Muscle layer of colon (tissue), 2 donors: ENCODE measurements around the gene MCF2L.
"Not testable (repeated sequence)": the region's sequence is repeated elsewhere in the genome, so short reads cannot be mapped to it uniquely, and the experiment has no call there.

Experiments
- H3K27ac ChIP-seq: one replicate; pipeline ENCODE4 v1.7.0; 2013; ENCODE audit warnings: low read depth, mild to moderate bottlenecking, low read length, moderate library complexity
- H3K27me3 ChIP-seq, 2 donors: one replicate each; pipeline ENCODE4 v1.7.0; 2013; ENCODE audit warnings: low read length in 2 of 2, mild to moderate bottlenecking in 2 of 2; ENCODE audit not compliant: insufficient read depth in 2 of 2, control insufficient read depth in 1 of 2
- H3K36me3 ChIP-seq: one replicate; pipeline ENCODE4 v1.7.0; 2013; ENCODE audit warnings: mild to moderate bottlenecking, low read length; ENCODE audit not compliant: insufficient read depth
- H3K4me1 ChIP-seq: one replicate; pipeline ENCODE4 v1.7.0; 2013; ENCODE audit warnings: mild to moderate bottlenecking, low read length; ENCODE audit not compliant: insufficient read depth
- H3K4me3 ChIP-seq, 2 donors: one replicate each; pipeline ENCODE4 v1.7.0; 2013; ENCODE audit warnings: low read length in 2 of 2, low read depth in 1 of 2, mild to moderate bottlenecking in 1 of 2, moderate library complexity in 1 of 2
- H3K9ac ChIP-seq: one replicate; pipeline ENCODE4 v1.7.0; 2013; ENCODE audit warnings: low read length
- H3K9me3 ChIP-seq: one replicate; pipeline ENCODE4 v1.7.0; 2013; ENCODE audit warnings: mild to moderate bottlenecking, low read length
- donor health status: abdominal sarcoma.
- donor health status: Adenocarcinoma of cecum.

The MCF2L gene

DNA sequence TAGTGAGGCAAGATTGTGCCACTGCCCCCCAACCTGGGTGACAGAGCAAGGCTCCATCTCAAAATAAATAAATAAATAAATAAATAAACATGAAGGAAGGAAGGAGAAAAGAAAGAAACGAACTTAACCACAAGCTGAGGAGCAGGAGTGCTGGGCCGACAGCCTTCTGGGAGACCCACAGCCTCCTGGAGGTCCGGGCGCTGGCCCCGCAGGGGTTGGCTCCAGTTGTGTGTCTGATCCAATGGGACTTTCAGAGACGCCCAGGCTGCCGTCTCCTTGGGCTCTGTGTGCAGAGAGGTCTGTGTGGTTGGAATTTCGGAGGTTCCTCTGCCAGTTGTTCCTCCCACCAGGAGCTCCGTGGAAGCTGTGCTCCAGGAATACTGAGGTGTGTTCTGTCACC, 36.0 kb upstream of the MCF2L start:
- H3K27me3 ChIP-seq = peaks cover 0 to 19% of the 10 kb centered on the region in 2 donors
- H3K9ac ChIP-seq = no peak overlapping the region
- H3K27ac ChIP-seq = no peak overlapping the region

DNA sequence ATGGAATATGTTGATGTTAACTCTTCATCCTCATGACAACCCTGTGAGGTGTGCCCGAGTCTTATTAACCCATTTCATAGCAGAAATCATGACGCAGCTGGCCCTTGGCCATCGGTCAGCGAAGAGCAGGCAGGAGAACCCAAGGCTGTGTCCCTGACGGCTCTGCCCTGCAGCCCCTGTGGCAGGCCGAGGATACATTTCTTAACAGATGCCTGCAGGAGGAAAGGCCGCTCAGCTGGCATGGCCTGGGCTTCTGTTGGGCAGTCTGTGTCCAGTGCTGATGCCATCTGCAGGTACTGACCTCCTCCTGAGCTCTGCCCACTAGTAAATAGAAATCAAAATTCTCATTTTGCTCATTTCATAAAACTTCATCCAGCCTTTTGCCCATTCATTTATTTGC, 35.4 kb upstream of the MCF2L start:
- H3K27me3 ChIP-seq = peaks cover 0 to 19% of the 10 kb centered on the region in 2 donors
- H3K4me3 ChIP-seq = no peak overlapping the region
- H3K9ac ChIP-seq = no peak overlapping the region
- peaks cover 5% of the 10 kb centered on the region for H3K4me1 ChIP-seq
- no peaks in the 10 kb centered on the region for H3K36me3 ChIP-seq
- H3K9me3 ChIP-seq = no peaks in the 10 kb centered on the region
- H3K27ac ChIP-seq = no peak overlapping the region

More for the DNA sequence above, 36.0 kb upstream of the MCF2L start:
- Histone ChIP-seq H3K9me3 (no peaks in the 10 kb centered on the region), H3K4me1 (peaks cover 5% of the 10 kb centered on the region), H3K36me3 (no peaks in the 10 kb centered on the region), H3K4me3 (no peak overlapping the region)

DNA sequence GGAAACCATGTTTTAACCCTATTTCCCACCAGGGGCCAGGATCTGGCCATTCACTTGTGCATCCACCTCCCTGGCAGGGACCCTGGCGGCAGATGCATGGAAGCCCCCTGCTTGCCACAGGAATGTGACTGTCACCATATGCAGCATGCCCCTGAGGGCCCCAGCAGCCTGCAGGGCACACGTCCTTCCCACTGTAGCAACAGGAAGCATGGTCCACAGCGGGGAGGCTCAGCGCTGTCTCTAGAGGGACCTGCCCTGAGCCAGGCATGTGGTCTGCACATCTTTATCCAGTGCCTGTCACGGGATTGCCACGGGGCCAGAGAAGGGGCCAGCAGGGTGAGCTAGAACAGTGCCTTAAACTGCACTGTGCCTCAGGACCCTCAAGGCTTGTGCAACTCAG, 34.9 kb upstream of the MCF2L start:
- Histone ChIP-seq H3K9ac (no peak overlapping the region), H3K27me3 (peaks cover 0 to 19% of the 10 kb centered on the region in 2 donors), H3K9me3 (no peaks in the 10 kb centered on the region), H3K4me3 (no peak overlapping the region), H3K4me1 (peaks cover 5% of the 10 kb centered on the region), H3K27ac (no peak overlapping the region), H3K36me3 (no peaks in the 10 kb centered on the region)

DNA sequence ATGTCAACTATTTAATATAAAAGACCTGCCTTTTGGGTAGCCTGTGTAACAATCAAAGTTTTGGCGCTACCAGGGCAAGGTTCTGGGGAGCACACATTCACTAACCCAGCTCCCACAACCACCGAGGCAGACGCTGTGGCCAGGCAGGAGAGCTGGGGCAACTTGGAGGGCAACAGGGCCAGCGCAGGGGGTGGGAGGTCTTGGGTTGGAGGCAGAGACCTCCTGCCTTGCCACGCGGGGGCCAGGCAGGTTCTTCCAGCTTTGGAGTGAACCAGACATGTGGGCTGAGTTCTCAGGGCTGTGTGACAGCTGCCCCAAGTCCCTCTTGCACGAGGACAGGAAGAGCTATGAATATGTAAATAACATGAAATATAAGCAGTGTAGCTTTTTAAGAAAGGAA, 30.3 kb upstream of the MCF2L start:
- H3K36me3 ChIP-seq = no peaks in the 10 kb centered on the region
- H3K4me1 ChIP-seq = no peaks in the 10 kb centered on the region
- H3K9me3 ChIP-seq = no peaks in the 10 kb centered on the region
- peaks cover 0 to 2% of the 10 kb centered on the region in 2 donors for H3K27me3 ChIP-seq
- no peak overlapping the region for H3K4me3 ChIP-seq
- H3K9ac ChIP-seq = no peak overlapping the region
- no peak overlapping the region for H3K27ac ChIP-seq

DNA sequence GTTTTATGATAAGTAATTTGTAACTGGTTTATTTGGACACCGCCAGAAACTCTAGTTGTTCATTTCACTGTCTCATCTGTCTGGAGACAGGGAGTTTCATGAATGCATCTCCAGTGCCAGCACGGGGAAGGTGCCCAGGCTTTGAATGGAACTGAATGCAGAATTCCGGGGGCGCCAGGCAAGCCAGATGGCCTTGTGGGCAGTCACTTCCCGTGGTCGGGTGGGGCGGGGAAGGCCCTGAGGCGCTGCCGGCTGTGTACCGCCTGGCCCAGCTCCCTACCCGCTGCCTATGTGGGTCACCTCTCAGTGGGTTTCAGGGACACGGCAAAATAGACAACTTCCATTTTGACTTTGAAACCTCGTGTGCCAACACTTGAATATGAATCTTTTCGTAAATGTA, 28.8 kb upstream of the MCF2L start:
- Histone ChIP-seq H3K36me3 (no peaks in the 10 kb centered on the region), H3K4me3 (no peak overlapping the region), H3K4me1 (no peaks in the 10 kb centered on the region), H3K9ac (no peak overlapping the region), H3K27me3 (peaks cover 0 to 4% of the 10 kb centered on the region in 2 donors), H3K27ac (no peak overlapping the region), H3K9me3 (no peaks in the 10 kb centered on the region)

DNA sequence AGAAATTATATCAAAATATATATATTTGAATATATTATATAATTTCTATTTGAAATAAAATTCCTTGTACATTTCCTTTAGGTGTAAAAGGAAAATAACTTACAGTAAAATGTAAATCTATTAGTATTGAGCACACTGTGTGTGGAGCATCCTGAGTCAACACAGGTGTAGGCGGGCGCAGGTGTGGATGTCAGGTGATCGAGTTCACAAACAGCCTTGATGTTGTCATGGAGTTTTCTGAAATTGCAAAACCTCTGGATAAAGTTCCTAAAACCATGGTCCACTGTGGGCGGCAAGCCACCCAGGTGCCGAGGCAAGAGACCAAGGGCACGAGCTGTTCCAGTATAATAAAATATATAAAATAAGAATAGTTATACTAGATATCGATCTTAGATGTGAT, 27.7 kb upstream of the MCF2L start:
- no peaks in the 10 kb centered on the region for H3K9me3 ChIP-seq
- H3K27ac ChIP-seq = no peak overlapping the region
- H3K36me3 ChIP-seq = no peaks in the 10 kb centered on the region
- no peak overlapping the region for H3K4me3 ChIP-seq
- H3K9ac ChIP-seq = no peak overlapping the region
- peaks cover 0 to 4% of the 10 kb centered on the region in 2 donors for H3K27me3 ChIP-seq
- H3K4me1 ChIP-seq = no peaks in the 10 kb centered on the region

DNA sequence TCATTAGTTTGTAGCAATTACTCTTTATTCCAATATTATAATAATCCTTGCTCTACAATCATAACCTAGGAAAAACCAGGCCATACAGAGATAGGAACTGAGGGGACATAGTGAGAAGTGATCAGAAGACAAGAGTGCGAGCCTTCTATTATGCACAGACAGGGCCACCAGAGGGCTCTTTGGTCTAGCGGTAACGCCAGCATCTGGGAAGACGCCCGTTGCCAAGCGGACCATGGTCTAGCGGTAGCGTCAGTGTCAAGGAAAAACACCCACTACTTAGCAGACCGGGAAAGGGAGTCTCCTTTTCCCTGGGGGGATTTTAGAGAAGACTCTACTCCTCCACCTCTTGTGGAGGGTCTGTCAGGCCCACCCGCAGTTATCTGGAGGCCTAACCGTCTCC, 27.2 kb upstream of the MCF2L start:
- not testable (repeated sequence) for H3K27me3 ChIP-seq, H3K9me3 ChIP-seq, H3K4me3 ChIP-seq, H3K36me3 ChIP-seq, H3K4me1 ChIP-seq, H3K9ac ChIP-seq, H3K27ac ChIP-seq

DNA sequence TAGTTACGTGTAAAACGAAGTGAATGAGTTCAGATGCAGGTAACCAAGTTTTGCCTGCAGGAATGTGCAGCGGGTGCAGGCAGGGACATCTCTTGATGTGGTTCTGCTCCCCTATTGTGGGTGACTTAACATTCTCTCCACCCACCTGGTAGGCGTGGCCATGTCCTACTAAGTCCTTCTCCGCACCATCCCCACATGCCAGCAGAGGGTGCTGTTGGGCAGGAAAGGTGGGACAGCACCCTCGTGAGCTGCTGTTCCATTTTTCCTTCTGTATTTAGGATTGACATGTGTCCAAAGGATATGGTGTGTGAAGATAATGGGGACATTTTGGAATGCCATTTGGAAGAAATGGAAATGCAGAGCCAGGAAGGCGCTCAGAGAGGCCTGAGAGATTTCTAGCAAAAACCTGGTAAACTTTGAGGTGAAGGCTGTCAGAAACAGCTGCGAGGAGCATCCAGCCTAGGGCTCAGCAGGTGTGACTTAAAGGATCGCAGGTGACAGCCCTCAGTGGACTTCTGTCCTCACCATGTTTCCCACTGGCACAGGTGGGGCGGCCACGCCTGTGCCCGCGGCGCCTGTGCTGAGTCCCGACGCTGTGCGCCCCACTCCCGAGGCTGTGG, 26.2 kb upstream of the MCF2L start:
- Histone ChIP-seq H3K27ac (peak overlapping the region; percentile 44), H3K9me3 (no peaks in the 10 kb centered on the region), H3K36me3 (no peaks in the 10 kb centered on the region), H3K27me3 (peaks cover 0 to 4% of the 10 kb centered on the region in 2 donors), H3K4me1 (no peaks in the 10 kb centered on the region), H3K4me3 (peak overlapping the region; percentile 66 to 71), H3K9ac (no peak overlapping the region)

DNA sequence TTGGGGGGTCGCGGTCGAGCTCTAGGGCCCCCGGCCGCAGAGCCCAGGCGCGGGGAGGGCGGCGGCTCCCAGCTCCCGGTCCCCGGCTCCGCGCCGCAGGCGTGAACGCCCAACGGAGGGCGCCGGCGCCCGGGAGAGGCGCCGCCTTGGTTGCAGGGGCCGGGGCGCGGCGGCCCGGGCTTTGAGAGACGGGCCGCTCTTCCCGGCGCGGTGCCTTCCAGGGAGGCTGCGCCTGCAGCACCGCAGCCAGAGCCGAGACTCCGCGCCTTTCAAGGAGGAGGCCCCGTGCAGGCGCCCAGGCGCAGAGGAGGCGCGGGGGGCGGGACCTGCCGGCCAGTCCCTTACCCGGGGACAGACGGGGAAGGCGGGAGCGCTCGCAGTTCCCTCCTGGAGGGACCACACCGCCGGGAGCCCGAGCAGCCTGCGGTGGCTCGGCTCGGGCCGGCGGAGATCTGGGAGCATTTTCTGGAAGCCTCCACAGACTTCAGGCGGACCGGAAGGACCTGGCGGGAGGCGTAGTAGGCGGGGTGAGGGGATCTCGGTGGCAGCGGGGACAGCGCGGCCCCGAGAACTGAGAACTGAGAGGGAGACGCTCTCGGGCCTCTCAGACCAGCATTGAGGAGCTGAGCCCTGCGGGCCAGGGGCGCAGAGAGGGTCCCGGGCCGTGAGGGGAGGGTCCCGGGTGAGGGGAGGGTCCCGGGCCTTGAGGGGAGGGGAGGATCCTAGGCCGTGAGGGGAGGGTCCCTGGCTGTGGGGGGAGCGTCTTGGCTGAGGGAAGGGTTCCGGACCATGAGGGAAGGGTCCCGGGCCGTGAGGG, 25.5 kb upstream of the MCF2L start:
- peaks cover 0 to 4% of the 10 kb centered on the region in 2 donors for H3K27me3 ChIP-seq
- H3K9ac ChIP-seq = no peak overlapping the region
- H3K4me3 ChIP-seq = peak overlapping the region; percentile 66 to 71
- peak overlapping the region; percentile 63 for H3K27ac ChIP-seq
- H3K9me3 ChIP-seq = no peaks in the 10 kb centered on the region
- no peaks in the 10 kb centered on the region for H3K36me3 ChIP-seq
- no peaks in the 10 kb centered on the region for H3K4me1 ChIP-seq

DNA sequence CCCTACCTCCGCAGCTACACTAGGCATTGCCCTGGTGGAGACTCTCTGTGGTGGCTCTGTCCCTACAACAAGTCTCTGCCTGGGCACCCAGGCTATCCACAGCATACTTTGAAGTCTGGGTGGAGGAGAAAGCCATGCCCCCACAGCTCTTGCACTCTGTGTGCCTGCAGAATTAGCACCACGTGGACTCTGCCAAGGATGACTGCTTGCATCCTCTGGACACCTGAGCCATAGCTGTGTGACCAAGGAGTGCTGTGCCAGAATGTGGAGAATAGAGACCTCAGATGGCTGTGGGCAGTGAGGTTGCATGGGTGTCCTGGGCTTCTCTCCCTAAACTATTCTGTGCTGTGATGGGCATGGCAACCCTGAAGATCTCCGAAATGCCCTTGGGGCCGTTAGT, 21.2 kb upstream of the MCF2L start:
- Histone ChIP-seq H3K9ac (no peak overlapping the region), H3K27ac (no peak overlapping the region), H3K4me3 (no peak overlapping the region), H3K4me1 (no peaks in the 10 kb centered on the region), H3K9me3 (no peaks in the 10 kb centered on the region), H3K36me3 (no peaks in the 10 kb centered on the region), H3K27me3 (peaks cover 4% of the 10 kb centered on the region in 2 donors)

DNA sequence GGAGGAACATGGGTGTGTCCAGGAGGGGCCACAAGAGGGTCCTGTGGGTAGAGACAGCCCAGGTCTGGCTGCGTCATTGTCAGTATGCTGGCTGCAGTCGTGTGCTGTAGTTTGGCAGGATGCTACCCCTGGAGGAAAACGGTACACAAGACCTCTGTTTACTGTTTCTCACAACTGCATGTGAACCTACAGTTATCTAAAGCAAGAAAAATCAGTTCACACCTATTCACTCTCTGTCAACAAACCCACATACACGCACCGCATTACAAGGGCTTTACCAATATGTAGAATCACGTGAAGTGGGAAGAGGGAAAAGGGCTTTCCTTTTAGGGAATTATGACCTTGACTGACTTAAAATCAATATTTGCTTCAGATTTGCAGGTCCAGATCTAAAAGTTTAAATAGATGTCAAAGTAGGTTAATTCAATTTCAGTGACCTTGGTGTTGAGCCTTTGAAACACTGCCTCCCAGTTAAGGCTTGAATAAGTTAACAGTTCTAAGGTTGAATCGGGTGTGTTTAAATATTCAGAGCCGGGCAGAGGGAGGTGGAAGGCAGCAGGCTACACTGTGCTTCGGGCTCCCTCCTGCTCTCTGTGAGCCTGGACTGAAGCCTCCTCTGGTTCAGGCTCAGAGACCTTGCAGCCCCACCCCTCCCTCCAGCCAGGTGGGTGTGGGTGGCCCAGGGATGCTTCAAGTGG, 17.2 kb upstream of the MCF2L start:
- Histone ChIP-seq H3K27me3 (peaks cover 0 to 4% of the 10 kb centered on the region in 2 donors), H3K9me3 (no peaks in the 10 kb centered on the region), H3K27ac (no peak overlapping the region), H3K4me3 (no peak overlapping the region), H3K4me1 (no peaks in the 10 kb centered on the region), H3K9ac (no peak overlapping the region), H3K36me3 (no peaks in the 10 kb centered on the region)
